Measurements from ENCODE around the gene EFEMP2.

EFEMP2 gene

GRCh38 chr11:65865550-65866172, 6.9 kb downstream of the EFEMP2 start:
- DNase-seq (ENCODE audit: low spot score): no peak

GRCh38 chr11:65864706-65865471, 7.7 kb downstream of the EFEMP2 start:
- DNase-seq (ENCODE audit: low spot score): no peak

GRCh38 chr11:65863889-65864705, 8.5 kb downstream of the EFEMP2 start:
- DNase-seq (ENCODE audit: low spot score): no peak

GRCh38 chr11:65862941-65863888, 9.4 kb downstream of the EFEMP2 start:
- no peak for DNase-seq (ENCODE audit: low spot score)

- DNase-seq (ENCODE audit: low spot score): no peak
Measured at GRCh38 chr11:65862191-65862735, 10.3 kb downstream of the EFEMP2 start.

- no peak for DNase-seq (ENCODE audit: low spot score)
Measured at GRCh38 chr11:65861533-65862183, 10.9 kb downstream of the EFEMP2 start.

GRCh38 chr11:65861165-65861505, 11.5 kb downstream of the EFEMP2 start:
- DNase-seq (ENCODE audit: low spot score): peak; percentile 30

- peak; percentile 98 for DNase-seq (ENCODE audit: low spot score)
Measured at GRCh38 chr11:65860278-65861164, 12.1 kb downstream of the EFEMP2 start, which contains the start of gene MUS81. MUS81 (plus strand) TSS chr11:65860433; CDS start chr11:65860754, 321 bp downstream.

GRCh38 chr11:65859812-65860277, 12.8 kb downstream of the EFEMP2 start:
- no peak for DNase-seq (ENCODE audit: low spot score)

GRCh38 chr11:65859095-65859811, 13.3 kb downstream of the EFEMP2 start:
- DNase-seq (ENCODE audit: low spot score): peak; percentile 99

- DNase-seq (ENCODE audit: low spot score): no peak
Measured at GRCh38 chr11:65858681-65859087, 13.9 kb downstream of the EFEMP2 start.

GRCh38 chr11:65857853-65858680, 14.5 kb downstream of the EFEMP2 start, which contains the start of gene CFL1:
CFL1 (minus strand) TSS chr11:65858180; CDS start chr11:65858099, 81 bp downstream.
- DNase-seq (ENCODE audit: low spot score): peak; percentile 98

- no peak for DNase-seq (ENCODE audit: low spot score)
Measured at GRCh38 chr11:65857500-65857852, 15.1 kb downstream of the EFEMP2 start.

- DNase-seq (ENCODE audit: low spot score): peak; percentile 73
Measured at GRCh38 chr11:65856689-65857499, 15.7 kb downstream of the EFEMP2 start.

- DNase-seq (ENCODE audit: low spot score): no peak
Measured at GRCh38 chr11:65855927-65856363, 16.7 kb downstream of the EFEMP2 start.

- DNase-seq (ENCODE audit: low spot score): no peak
Measured at GRCh38 chr11:65854852-65855837, 17.5 kb downstream of the EFEMP2 start.
